GM12878 (cell line): ENCODE data around the gene SCIMP. TPM values are rescaled to one million over a fixed set of nuclear protein-coding genes. Genes with fewer than 3 reads are reported as not detected.
A peak's percentile ranks its signal among the peaks of the same experiment; 100 is the strongest.

ENCODE experiments used
- ATAC-seq: fragments of 200-7000 bp; cut with Tn5 transposase; 3 replicates; pipeline ENCODE4 v1.9.1; 2020; ENCODE audit warnings: mild to moderate bottlenecking, moderate library complexity
- BruUV-seq: library from RNA; stranded (reverse); fragments of 400-500 nt; replicated peaks from 2 replicates; lab custom pipeline; 2021; lab: Mats Ljungman, UMichigan
- CTCF ChIA-PET: fragments of 300-600 bp; sonication (Branson Sonifier 250); formaldehyde crosslinking; extraction: SDS; loops from one replicate; lab custom pipeline; 2021; ENCODE audit warnings: inconsistent platforms; lab: Yijun Ruan, JAX
- POLR2A ChIA-PET: fragments of 350-600 bp; formaldehyde crosslinking; extraction: SDS; loops from one replicate; lab custom pipeline; 2021; ENCODE audit warnings: inconsistent platforms; lab: Charles Lee
- RAD21 ChIA-PET: fragments of 300-600 bp; sonication (Branson Sonifier 250); formaldehyde crosslinking; loops from one replicate; lab custom pipeline; 2023; ENCODE audit warnings: antibody characterized with exemption; ENCODE audit not compliant: unreplicated experiment; lab: Charles Lee
- SMC1A ChIA-PET: fragments of 300-600 bp; sonication (Branson Sonifier 250); formaldehyde crosslinking; loops from one replicate; lab custom pipeline; 2023; ENCODE audit not compliant: unreplicated experiment, uncharacterized antibody; lab: Charles Lee
- DNase-seq: peaks from one replicate; pipeline ENCODE4 v3.0.0-alpha.2; 2011; ENCODE audit warnings: low read depth, low spot score
- FAIRE-seq: peaks from 3 replicates; lab custom pipeline; 2011; peaks lifted over from hg19 to GRCh38; lab: Jason Lieb, UNC
- H2AFZ ChIP-seq: 2 replicates; pipeline ENCODE4 v1.6.0; 2011; ENCODE audit warnings: low read depth, low read length, control low read depth; ENCODE audit not compliant: control insufficient read depth
- H3K27ac ChIP-seq: 2 replicates; pipeline ENCODE4 v1.5.1; 2011; ENCODE audit warnings: control low read depth; ENCODE audit not compliant: control insufficient read depth, insufficient read depth
- H3K27me3 ChIP-seq, 2 experiments: replicated peaks in 1 of 2; 2 replicates each; pipeline versions ENCODE4 v1.6.0 to v1.6.1; 2011; ENCODE audit warnings: low read length in 1 of 2; ENCODE audit not compliant: control insufficient read depth in 2 of 2, insufficient read depth in 2 of 2
- H3K36me3 ChIP-seq, 2 experiments: 2 replicates each; pipeline ENCODE4 v1.5.1; 2011; ENCODE audit warnings: low read length in 1 of 2; ENCODE audit not compliant: control insufficient read depth in 2 of 2, insufficient read depth in 2 of 2
- H3K4me1 ChIP-seq: 2 replicates; pipeline ENCODE4 v1.6.1; 2011; ENCODE audit warnings: mild to moderate bottlenecking, low read length, moderate library complexity, mixed read lengths; ENCODE audit not compliant: control insufficient read depth, insufficient read depth
- H3K4me2 ChIP-seq: 2 replicates; pipeline ENCODE4 v1.6.0; 2011; ENCODE audit warnings: control low read depth; ENCODE audit not compliant: control insufficient read depth, insufficient read depth
- H3K4me3 ChIP-seq: fragments of 200-600 bp; sonication (generic); 2 replicates; pipeline ENCODE4 v1.5.1; 2016
- H3K79me2 ChIP-seq: 2 replicates; pipeline ENCODE4 v1.6.0; 2011; ENCODE audit warnings: low read length; ENCODE audit not compliant: control insufficient read depth, insufficient read depth
- H3K9ac ChIP-seq: 2 replicates; pipeline ENCODE4 v1.8.0; 2011; ENCODE audit warnings: low read length, control low read depth, mixed read lengths; ENCODE audit not compliant: control insufficient read depth, insufficient read depth
- H3K9me3 ChIP-seq: replicated peaks from 3 replicates; pipeline ENCODE4 v1.5.1; 2011; ENCODE audit warnings: mild to moderate bottlenecking, low read length; ENCODE audit not compliant: control insufficient read depth, insufficient read depth
- H4K20me1 ChIP-seq: 2 replicates; pipeline ENCODE4 v1.6.0; 2011; ENCODE audit not compliant: control insufficient read depth, insufficient read depth
- CREB1 ChIP-seq: IDR thresholded peaks from 2 replicates; pipeline ENCODE4 v1.6.1; 2012; ENCODE audit warnings: low read depth, mild to moderate bottlenecking, inconsistent platforms
- PAX5 ChIP-seq: IDR thresholded peaks from 2 replicates; pipeline ENCODE4 v1.6.1; 2011; ENCODE audit warnings: low read depth, low read length, borderline replicate concordance
- ZNF384 ChIP-seq: IDR thresholded peaks from 2 replicates; pipeline ENCODE4 v1.6.1; 2012; ENCODE audit warnings: low read depth, mild to moderate bottlenecking, low read length, improper control_type of control experiment, borderline replicate concordance
- WGBS: methylation state at CpG from one replicate; pipeline ENCODE4 v1.1.6; 2016; ENCODE audit warnings: low lambda C conversion rate; ENCODE audit not compliant: insufficient replicate concordance, insufficient coverage; ENCODE audit errors: missing lambda C conversion rate; 5-methylcytosine and 5-hydroxymethylcytosine counted together
- in situ Hi-C: fragments of 300-500 bp; cut with MboI; formaldehyde crosslinking; loops from 9 replicates; pipeline ENCODE4 v1.14.3; 2018; ENCODE audit warnings: mixed read lengths
- intact Hi-C: fragments of 100-400 bp; cut with micrococcal nuclease; formaldehyde crosslinking; loops from one replicate; pipeline ENCODE4 v1.14.2; 2022; ENCODE audit not compliant: unreplicated experiment
- polyA plus RNA-seq, 11 experiments: library from polyadenylated mRNA; depleted of rRNA in 4 of 11; unstranded in 6 of 11; stranded (reverse) in 5 of 11; fragments of >200 nt; fragmentation: Nextera tagmentation in 4 of 11; fragmentation: Illumina TruSeq in 1 of 11; extraction: Ambion mirVana in 4 of 11; extraction: Trizol in 1 of 11; gene quantifications; 1 replicate in 1 of 11; 2 replicates in 10 of 11; pipeline versions ENCODE4 v1.2.1 to v1.2.3, GENCODE V29; 2011 to 2016; ENCODE audit warnings: inconsistent platforms in 2 of 11, missing spikeins in 2 of 11, low read depth in 1 of 11
- total RNA-seq, 4 experiments: library from RNA; depleted of rRNA in 3 of 4; stranded (reverse); fragments of >200 nt in 3 of 4; fragmentation: Illumina TruSeq in 1 of 4; extraction: Trizol in 1 of 4; gene quantifications; 2 replicates each; pipeline versions ENCODE4 v1.2.1 to v1.2.3, GENCODE V29; 2013 to 2021
- TF ChIP-seq, protein P1 (sequence below): fragments of 450-650 bp; formaldehyde crosslinking; IDR thresholded peaks from 2 replicates; pipeline ENCODE4 v1.4.0; 2020; ENCODE audit warnings: mild to moderate bottlenecking, moderate library complexity
- TF ChIP-seq, protein P2 (sequence below): fragments of 150-350 bp; IDR thresholded peaks from 2 replicates; pipeline ENCODE4 v1.6.1; 2014; ENCODE audit warnings: mild to moderate bottlenecking, low read depth, low read length
- TF ChIP-seq, protein P3 (sequence below): fragments of 450-650 bp; IDR thresholded peaks from 2 replicates; pipeline ENCODE4 v1.6.1; 2017; ENCODE audit warnings: mild to moderate bottlenecking, moderate library complexity

SCIMP gene
- total and polyA plus RNA-seq, 10 of the 15 experiments (the other 5 are each of a cell fraction or from before 2014, with no cell fraction given) = 56.7 to 151 (median 95.0) TPM

DNA sequence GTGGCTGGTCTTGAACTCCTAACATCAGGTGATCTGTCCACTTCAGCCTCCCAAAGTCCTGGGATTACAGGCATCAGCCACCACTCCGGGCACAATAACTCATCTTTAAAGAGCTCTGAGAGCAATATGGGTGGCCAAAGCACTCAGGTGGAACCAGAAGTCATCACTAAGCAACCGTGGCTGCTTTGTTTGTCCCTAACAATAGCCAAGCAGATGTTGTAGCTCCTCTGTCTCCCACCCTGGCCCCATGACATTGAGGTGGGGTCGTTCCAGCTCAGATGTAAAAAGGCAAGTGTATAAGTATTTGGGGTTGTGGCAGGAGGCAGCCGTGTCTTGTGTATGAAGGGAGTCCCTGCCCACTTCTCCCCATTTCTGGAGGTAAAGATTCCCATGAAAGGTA lies 3.7 kb upstream of the SCIMP start:
- intact Hi-C loops = loop anchor here (5.0 kb wide), 2 partner anchors 161 to 296 kb away; partner anchors contain the start of genes RNF167, SLC25A11 and ZFP3
- no peak for DNase-seq
- no peak overlapping the region for H2AFZ ChIP-seq
- BruUV-seq = no TSS peak
- H3K4me1 ChIP-seq = peaks cover 51% of the 10 kb centered on the region
- in situ Hi-C loops = loop anchor here (5.0 kb wide), 1 partner anchor 41 kb away; no protein-coding TSS in a partner anchor
- ChIA-PET SMC1A (interaction anchor here (0.6 to 6.4 kb wide), 7 partner anchors 13 to 271 kb away, joined by 3 to 129 read pairs (median 4); partner anchors contain the start of gene SPAG7), RAD21 (interaction anchor here (0.6 to 6.2 kb wide), 13 partner anchors 10 to 1895 kb away, joined by 3 to 115 read pairs (median 4); partner anchors contain the start of genes CAMTA2 and ZNF594), CTCF (interaction anchor here (0.6 to 8.1 kb wide), 9 partner anchors 10 to 127 kb away, joined by 3 to 209 read pairs (median 9); partner anchors contain the start of genes ZNF232 and ZNF594), POLR2A (interaction anchor here (0.6 to 6.2 kb wide), 7 partner anchors 12 to 179 kb away, joined by 3 to 115 read pairs (median 5); partner anchors contain the start of gene ZNF594)
- H3K9me3 ChIP-seq = peaks cover 3% of the 10 kb centered on the region
- no peak overlapping the region for H3K9ac ChIP-seq
- no peak for FAIRE-seq
- 0 out of 2 replicates have a peak overlapping the region, but pooled peaks have one; percentile 5 for H3K4me3 ChIP-seq
- H4K20me1 ChIP-seq = no peaks in the 10 kb centered on the region
- no peaks in the 10 kb centered on the region for H3K27me3 ChIP-seq
- 5% methylated on average over 4 of the region's 4 CpGs for WGBS
- no peak for ATAC-seq
- TF ChIP-seq, protein P1, sequence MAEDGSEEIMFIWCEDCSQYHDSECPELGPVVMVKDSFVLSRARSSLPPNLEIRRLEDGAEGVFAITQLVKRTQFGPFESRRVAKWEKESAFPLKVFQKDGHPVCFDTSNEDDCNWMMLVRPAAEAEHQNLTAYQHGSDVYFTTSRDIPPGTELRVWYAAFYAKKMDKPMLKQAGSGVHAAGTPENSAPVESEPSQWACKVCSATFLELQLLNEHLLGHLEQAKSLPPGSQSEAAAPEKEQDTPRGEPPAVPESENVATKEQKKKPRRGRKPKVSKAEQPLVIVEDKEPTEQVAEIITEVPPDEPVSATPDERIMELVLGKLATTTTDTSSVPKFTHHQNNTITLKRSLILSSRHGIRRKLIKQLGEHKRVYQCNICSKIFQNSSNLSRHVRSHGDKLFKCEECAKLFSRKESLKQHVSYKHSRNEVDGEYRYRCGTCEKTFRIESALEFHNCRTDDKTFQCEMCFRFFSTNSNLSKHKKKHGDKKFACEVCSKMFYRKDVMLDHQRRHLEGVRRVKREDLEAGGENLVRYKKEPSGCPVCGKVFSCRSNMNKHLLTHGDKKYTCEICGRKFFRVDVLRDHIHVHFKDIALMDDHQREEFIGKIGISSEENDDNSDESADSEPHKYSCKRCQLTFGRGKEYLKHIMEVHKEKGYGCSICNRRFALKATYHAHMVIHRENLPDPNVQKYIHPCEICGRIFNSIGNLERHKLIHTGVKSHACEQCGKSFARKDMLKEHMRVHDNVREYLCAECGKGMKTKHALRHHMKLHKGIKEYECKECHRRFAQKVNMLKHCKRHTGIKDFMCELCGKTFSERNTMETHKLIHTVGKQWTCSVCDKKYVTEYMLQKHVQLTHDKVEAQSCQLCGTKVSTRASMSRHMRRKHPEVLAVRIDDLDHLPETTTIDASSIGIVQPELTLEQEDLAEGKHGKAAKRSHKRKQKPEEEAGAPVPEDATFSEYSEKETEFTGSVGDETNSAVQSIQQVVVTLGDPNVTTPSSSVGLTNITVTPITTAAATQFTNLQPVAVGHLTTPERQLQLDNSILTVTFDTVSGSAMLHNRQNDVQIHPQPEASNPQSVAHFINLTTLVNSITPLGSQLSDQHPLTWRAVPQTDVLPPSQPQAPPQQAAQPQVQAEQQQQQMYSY (CRISPR knock-in tag) = no peak
- peak; percentile 45; the same call in 1 of the 2 replicates for TF ChIP-seq CREB1
- TF ChIP-seq, protein P2, sequence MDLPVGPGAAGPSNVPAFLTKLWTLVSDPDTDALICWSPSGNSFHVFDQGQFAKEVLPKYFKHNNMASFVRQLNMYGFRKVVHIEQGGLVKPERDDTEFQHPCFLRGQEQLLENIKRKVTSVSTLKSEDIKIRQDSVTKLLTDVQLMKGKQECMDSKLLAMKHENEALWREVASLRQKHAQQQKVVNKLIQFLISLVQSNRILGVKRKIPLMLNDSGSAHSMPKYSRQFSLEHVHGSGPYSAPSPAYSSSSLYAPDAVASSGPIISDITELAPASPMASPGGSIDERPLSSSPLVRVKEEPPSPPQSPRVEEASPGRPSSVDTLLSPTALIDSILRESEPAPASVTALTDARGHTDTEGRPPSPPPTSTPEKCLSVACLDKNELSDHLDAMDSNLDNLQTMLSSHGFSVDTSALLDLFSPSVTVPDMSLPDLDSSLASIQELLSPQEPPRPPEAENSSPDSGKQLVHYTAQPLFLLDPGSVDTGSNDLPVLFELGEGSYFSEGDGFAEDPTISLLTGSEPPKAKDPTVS = no peak
- TF ChIP-seq, protein P3, sequence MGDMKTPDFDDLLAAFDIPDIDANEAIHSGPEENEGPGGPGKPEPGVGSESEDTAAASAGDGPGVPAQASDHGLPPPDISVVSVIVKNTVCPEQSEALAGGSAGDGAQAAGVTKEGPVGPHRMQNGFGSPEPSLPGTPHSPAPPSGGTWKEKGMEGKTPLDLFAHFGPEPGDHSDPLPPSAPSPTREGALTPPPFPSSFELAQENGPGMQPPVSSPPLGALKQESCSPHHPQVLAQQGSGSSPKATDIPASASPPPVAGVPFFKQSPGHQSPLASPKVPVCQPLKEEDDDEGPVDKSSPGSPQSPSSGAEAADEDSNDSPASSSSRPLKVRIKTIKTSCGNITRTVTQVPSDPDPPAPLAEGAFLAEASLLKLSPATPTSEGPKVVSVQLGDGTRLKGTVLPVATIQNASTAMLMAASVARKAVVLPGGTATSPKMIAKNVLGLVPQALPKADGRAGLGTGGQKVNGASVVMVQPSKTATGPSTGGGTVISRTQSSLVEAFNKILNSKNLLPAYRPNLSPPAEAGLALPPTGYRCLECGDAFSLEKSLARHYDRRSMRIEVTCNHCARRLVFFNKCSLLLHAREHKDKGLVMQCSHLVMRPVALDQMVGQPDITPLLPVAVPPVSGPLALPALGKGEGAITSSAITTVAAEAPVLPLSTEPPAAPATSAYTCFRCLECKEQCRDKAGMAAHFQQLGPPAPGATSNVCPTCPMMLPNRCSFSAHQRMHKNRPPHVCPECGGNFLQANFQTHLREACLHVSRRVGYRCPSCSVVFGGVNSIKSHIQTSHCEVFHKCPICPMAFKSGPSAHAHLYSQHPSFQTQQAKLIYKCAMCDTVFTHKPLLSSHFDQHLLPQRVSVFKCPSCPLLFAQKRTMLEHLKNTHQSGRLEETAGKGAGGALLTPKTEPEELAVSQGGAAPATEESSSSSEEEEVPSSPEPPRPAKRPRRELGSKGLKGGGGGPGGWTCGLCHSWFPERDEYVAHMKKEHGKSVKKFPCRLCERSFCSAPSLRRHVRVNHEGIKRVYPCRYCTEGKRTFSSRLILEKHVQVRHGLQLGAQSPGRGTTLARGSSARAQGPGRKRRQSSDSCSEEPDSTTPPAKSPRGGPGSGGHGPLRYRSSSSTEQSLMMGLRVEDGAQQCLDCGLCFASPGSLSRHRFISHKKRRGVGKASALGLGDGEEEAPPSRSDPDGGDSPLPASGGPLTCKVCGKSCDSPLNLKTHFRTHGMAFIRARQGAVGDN = 0 out of 2 replicates have a peak, but pooled peaks have one; percentile 13
- peak; percentile 82; the same call in 1 of the 2 replicates for TF ChIP-seq PAX5
- no peak for TF ChIP-seq ZNF384
- TF ChIP-seq, all 136 proteins: peak for 3
- peaks cover 44% of the 10 kb centered on the region for H3K79me2 ChIP-seq
- H3K36me3 ChIP-seq = no peaks in the 10 kb centered on the region
- H3K27ac ChIP-seq = no peak overlapping the region
- peak overlapping the region; percentile 26 for H3K4me2 ChIP-seq
